Activated naive CD4-positive, alpha-beta T cell treated with anti-CD3 and anti-CD28 coated beads for 36 hours (primary cell): ENCODE measurements around the gene JARID2. TPM values are rescaled to one million over a fixed set of nuclear protein-coding genes. Genes with fewer than 3 reads are reported as not detected.

Experiments used
- CTCF ChIA-PET: fragments of 350-600 bp; sonication (Branson Sonifier 250); formaldehyde crosslinking; loops from one replicate; lab custom pipeline; 2021; ENCODE audit warnings: antibody characterized with exemption; lab: Charles Lee
- DNase-seq: peaks from one replicate; pipeline ENCODE4 v3.0.0-alpha.2; 2020
- H3K27ac Mint-ChIP-seq: one replicate; pipeline ENCODE4 v1.8.0; 2021; ENCODE audit warnings: mild to moderate bottlenecking, mixed read lengths
- H3K27me3 Mint-ChIP-seq: one replicate; pipeline ENCODE4 v1.8.0; 2021; ENCODE audit warnings: low read depth, mixed read lengths
- H3K36me3 Mint-ChIP-seq: one replicate; pipeline ENCODE4 v1.8.0; 2021; ENCODE audit warnings: low read depth, mixed read lengths
- H3K4me1 Mint-ChIP-seq: one replicate; pipeline ENCODE4 v1.8.0; 2021; ENCODE audit warnings: low read depth, mixed read lengths
- H3K4me3 Mint-ChIP-seq: one replicate; pipeline ENCODE4 v1.8.0; 2021; ENCODE audit warnings: mild to moderate bottlenecking, moderate library complexity, mixed read lengths
- H3K9me3 Mint-ChIP-seq: one replicate; pipeline ENCODE4 v1.8.0; 2021; ENCODE audit warnings: mixed read lengths
- intact Hi-C: fragments of 100-400 bp; cut with micrococcal nuclease; formaldehyde crosslinking; loops from one replicate; pipeline ENCODE4 v1.15.1; 2023
- total RNA-seq, 2 experiments: library from RNA; stranded (reverse); gene quantifications; one replicate each; pipeline ENCODE4 v1.2.3, GENCODE V29; 2021

The JARID2 gene
- total RNA-seq, 2 experiments from 2014 or later = 26.6 to 27.7 TPM

DNA sequence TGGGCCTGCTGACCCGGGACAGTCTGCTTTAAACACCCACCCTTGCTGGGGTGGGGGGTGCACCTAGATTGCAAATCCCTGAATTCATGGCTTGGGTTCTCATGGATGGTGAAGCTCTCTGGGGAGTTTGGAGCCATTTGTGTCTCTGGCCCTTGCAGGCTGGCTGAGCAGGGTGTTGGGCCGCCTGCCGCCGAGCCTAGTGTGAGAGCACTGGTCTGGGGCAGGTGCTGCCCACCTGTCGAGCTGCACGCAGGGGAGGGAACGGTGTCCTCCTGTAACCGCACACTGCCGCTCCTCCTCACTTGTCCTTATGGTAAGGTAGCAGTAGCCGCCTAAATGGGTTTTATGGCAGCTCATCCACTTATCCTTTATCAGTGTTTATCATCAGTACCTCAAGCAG is 273.0 kb downstream of the JARID2 start:
- intact Hi-C loops = no loop called here
- peak overlapping the region; percentile 13 for H3K27ac Mint-ChIP-seq
- H3K36me3 Mint-ChIP-seq = peaks cover 42% of the 10 kb centered on the region
- no peak for DNase-seq
- CTCF ChIA-PET = no interaction called here
- H3K9me3 Mint-ChIP-seq = no peaks in the 10 kb centered on the region
- H3K4me1 Mint-ChIP-seq = no peaks in the 10 kb centered on the region
- H3K4me3 Mint-ChIP-seq = no peak overlapping the region
- no peaks in the 10 kb centered on the region for H3K27me3 Mint-ChIP-seq

DNA sequence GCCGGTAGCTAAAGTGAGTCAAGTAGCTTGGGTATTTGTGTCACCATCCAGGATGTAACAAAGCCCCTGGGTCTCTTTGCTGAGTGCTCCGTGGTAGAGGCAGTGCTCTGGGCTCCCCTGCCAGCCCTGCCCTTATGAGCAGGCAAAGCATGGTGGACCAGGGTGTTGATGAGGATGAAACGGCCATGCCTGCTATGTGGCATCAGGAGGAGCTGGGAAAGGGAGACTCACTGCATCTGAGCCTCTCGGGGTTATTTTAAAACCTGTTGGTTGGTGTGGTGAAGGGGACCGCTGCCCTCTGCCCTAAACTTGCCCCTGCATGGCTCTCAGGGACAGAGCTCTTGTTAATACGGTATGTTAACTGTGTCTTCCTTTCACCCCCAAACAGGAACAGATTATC is 273.8 kb downstream of the JARID2 start:
- Mint-ChIP-seq H3K4me3 (no peak overlapping the region), H3K9me3 (no peaks in the 10 kb centered on the region), H3K27me3 (no peaks in the 10 kb centered on the region), H3K27ac (peak overlapping the region; percentile 13), H3K36me3 (peaks cover 42% of the 10 kb centered on the region), H3K4me1 (no peaks in the 10 kb centered on the region)
- DNase-seq = no peak
- intact Hi-C loops = loop anchor here (10.0 kb wide), 1 partner anchor 105 kb away; no protein-coding TSS in a partner anchor
- CTCF ChIA-PET = interaction anchor here (0.7 kb wide), 1 partner anchor 102 kb away, joined by 3 read pairs; no protein-coding TSS in a partner anchor

DNA sequence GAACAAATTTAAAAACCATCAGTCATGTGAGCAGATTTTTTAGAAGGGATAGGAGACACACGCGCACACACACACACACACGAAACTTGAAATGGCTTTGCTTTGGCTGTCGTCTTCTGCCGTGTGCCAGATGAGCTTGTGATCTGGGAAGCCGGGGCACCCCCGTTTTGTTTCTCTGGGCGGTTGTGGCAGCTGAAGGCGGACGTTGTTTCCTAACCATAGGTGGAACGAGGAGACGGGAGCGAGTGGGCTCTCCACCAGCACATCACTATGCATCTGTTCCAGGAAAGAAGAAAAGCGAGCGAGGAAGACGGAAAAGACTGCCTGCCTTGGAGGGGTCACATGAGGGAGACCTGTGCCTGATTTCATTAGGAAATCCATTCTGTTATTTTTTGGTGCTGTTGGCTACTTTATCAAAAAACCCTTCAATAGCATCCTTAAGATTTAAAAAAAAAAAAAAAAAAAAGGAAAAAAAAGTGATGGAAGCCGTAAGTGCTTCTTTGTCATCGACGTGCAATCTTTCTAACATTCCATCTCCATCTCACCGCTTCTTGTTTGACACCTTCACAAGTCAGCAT is 274.8 kb downstream of the JARID2 start:
- CTCF ChIA-PET = interaction anchor here (0.7 kb wide), 1 partner anchor 101 kb away, joined by 3 read pairs; no protein-coding TSS in a partner anchor
- no peak for DNase-seq
- Mint-ChIP-seq H3K4me3 (no peak overlapping the region), H3K9me3 (no peaks in the 10 kb centered on the region), H3K27ac (no peak overlapping the region), H3K27me3 (no peaks in the 10 kb centered on the region), H3K4me1 (peaks cover 3% of the 10 kb centered on the region), H3K36me3 (peaks cover 49% of the 10 kb centered on the region)
- intact Hi-C loops = loop anchor here (10.0 kb wide), 1 partner anchor 104 kb away; no protein-coding TSS in a partner anchor

DNA sequence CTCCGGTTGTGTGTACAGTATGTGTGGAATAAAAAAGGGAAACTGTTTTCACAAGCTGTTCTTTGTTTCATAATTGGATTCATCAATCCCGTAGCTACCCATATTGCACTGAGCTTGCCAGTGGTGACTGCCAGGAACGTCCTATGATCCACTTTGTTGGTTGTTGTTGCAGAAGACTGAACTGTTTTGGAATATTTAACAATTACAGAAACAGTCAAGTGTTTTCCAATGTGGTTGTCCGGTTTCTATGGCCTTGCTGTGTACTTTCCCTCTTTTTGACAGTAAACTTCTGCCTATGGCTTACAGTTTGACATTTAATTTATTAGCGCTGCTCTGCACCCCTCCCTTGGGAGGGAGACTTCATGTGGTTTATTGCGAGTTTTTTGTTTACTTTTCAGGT is 275.7 kb downstream of the JARID2 start:
- H3K4me3 Mint-ChIP-seq = no peak overlapping the region
- H3K27me3 Mint-ChIP-seq = no peaks in the 10 kb centered on the region
- no peaks in the 10 kb centered on the region for H3K9me3 Mint-ChIP-seq
- no peak for DNase-seq
- peaks cover 55% of the 10 kb centered on the region for H3K36me3 Mint-ChIP-seq
- H3K27ac Mint-ChIP-seq = no peak overlapping the region
- H3K4me1 Mint-ChIP-seq = peaks cover 7% of the 10 kb centered on the region
- CTCF ChIA-PET = no interaction called here
- intact Hi-C loops = loop anchor here (10.0 kb wide), 1 partner anchor 103 kb away; no protein-coding TSS in a partner anchor

DNA sequence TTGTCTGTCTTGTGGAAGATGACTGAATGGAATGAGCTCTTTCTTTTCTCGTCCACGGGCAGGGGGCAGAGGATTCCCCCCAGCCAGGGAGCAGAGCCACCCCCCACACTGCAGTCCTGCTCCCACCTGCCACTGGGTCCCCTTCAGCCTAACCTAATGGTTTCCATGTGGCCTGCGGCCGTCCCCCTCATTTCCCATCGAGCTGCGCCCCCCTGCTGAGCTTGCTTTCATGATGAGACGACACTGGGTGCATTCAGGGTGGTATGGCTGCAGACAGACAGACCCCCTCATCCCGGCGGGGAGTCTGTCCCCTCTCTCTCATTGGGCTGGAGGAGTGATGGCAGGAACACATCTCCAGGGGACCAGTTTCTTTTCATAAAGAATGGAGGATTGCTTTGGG is 276.2 kb downstream of the JARID2 start:
- peaks cover 55% of the 10 kb centered on the region for H3K36me3 Mint-ChIP-seq
- no peak for DNase-seq
- no peaks in the 10 kb centered on the region for H3K27me3 Mint-ChIP-seq
- H3K27ac Mint-ChIP-seq = peak overlapping the region; percentile 43
- no peak overlapping the region for H3K4me3 Mint-ChIP-seq
- no peaks in the 10 kb centered on the region for H3K9me3 Mint-ChIP-seq
- intact Hi-C loops = loop anchor here (10.0 kb wide), 1 partner anchor 103 kb away; no protein-coding TSS in a partner anchor
- peaks cover 7% of the 10 kb centered on the region for H3K4me1 Mint-ChIP-seq
- CTCF ChIA-PET = interaction anchor here (0.5 kb wide), 1 partner anchor 1327 kb away, joined by 3 read pairs; no protein-coding TSS in a partner anchor

DNA sequence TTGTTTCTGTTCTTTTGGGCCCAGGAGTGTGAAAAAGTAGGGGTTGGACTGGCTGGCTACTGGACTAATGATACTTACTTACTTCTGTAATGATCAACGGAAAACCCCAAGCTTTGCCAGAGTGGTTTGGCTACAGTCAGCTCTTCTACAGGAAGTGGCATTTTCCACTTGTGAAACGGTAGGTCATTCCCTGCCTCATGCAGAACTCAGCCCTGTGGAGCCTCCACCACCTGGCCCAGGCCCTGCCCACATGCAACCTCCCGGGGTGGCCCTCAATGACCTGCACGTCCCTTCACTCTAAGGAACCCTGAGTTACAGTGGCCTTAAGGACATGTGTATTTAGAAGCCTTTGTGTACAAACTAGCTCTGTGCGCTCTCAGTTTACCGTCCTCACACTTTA is 276.6 kb downstream of the JARID2 start:
- Mint-ChIP-seq H3K27me3 (no peaks in the 10 kb centered on the region), H3K9me3 (no peaks in the 10 kb centered on the region), H3K36me3 (peaks cover 56% of the 10 kb centered on the region), H3K27ac (no peak overlapping the region), H3K4me3 (no peak overlapping the region), H3K4me1 (peaks cover 7% of the 10 kb centered on the region)
- no peak for DNase-seq
- CTCF ChIA-PET = interaction anchor here (0.5 kb wide), 1 partner anchor 1328 kb away, joined by 3 read pairs; no protein-coding TSS in a partner anchor
- intact Hi-C loops = loop anchor here (10.0 kb wide), 1 partner anchor 102 kb away; no protein-coding TSS in a partner anchor

DNA sequence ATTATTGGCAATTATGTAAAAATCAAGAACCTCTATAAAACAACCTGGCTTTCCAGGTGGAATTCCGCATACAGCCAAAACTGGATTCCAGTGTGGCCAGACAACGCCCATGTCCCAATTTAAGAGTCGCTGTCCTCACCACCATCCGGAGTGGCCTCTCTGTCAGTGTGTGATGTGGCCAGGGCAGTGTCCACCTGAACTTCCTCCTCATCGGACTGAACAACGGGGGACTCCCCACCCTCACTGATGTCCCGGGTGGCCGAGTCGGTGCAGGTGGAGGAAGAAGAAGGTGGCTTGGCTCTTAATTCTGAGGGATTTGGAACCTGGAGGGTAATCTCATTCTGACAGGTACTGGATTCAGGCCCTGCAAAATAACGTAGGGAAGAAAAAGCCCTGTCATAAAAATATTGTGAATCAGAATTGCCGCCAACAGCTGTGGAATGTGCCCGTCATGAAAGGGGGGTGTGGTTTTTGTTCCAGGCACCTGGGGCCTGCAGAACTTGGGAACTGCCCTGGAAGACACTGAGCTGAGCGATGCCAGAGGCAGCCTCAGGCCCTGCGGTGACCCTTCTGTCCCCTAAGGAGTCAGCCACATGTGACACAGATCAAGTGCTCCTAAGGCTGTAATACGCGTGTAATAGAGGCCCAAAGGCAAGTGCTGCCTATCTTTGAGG is 277.1 kb downstream of the JARID2 start:
- peaks cover 7% of the 10 kb centered on the region for H3K4me1 Mint-ChIP-seq
- CTCF ChIA-PET = no interaction called here
- peak overlapping the region; percentile 63 for H3K27ac Mint-ChIP-seq
- H3K9me3 Mint-ChIP-seq = peaks cover 3% of the 10 kb centered on the region
- no peak overlapping the region for H3K4me3 Mint-ChIP-seq
- DNase-seq = no peak
- intact Hi-C loops = loop anchor here (10.0 kb wide), 1 partner anchor 102 kb away; no protein-coding TSS in a partner anchor
- no peaks in the 10 kb centered on the region for H3K27me3 Mint-ChIP-seq
- peaks cover 58% of the 10 kb centered on the region for H3K36me3 Mint-ChIP-seq

DNA sequence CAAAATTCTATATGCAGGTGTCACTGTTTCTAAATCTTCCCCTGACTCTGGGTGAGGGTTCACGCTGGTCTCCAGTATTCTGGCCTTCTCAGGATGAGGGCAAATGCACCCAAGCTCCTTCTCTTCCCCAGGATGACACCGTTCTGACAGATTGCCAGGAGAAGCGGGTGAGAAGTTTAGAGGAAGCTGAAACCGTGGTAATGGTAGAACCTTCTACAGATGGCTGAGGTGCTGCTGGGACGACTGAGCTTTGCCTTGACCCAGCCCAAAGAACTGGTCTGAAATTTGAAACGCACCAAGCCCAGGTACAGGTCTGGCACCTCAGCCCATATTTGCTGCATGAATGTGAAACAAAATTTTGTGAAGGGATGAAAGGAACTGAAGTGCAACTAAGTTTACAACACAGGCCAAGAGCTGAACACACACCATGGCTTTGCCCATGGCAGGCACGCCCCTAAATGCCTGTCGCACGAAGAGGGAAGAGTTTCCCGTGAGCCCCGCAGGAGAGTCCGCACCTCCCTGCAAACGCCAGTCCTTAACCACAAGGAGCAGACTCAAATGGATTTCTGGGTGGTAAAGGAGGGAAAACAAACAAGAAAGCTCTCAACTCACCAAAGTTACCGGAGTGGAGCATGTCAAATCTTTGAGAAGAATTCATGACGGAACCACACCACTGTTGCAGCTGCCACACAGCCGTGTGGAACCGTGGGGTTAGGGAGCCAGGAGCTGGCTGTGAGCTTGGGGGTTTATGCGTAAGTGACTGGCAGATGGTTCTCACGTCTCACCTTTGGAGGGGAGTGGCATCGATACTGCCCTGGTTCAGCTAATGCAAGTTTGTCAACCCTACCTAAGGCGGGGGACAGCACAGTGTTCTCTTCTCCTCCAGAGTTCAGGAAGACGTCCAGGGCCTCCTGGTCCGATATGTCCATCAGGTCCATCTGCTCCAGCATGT is 278.1 kb downstream of the JARID2 start:
- no peak for DNase-seq
- Mint-ChIP-seq H3K4me1 (peaks cover 7% of the 10 kb centered on the region), H3K27me3 (no peaks in the 10 kb centered on the region), H3K27ac (peak overlapping the region; percentile 63), H3K36me3 (peaks cover 61% of the 10 kb centered on the region), H3K9me3 (peaks cover 3% of the 10 kb centered on the region), H3K4me3 (no peak overlapping the region)
- CTCF ChIA-PET = no interaction called here
- intact Hi-C loops = loop anchor here (10.0 kb wide), 1 partner anchor 101 kb away; no protein-coding TSS in a partner anchor

DNA sequence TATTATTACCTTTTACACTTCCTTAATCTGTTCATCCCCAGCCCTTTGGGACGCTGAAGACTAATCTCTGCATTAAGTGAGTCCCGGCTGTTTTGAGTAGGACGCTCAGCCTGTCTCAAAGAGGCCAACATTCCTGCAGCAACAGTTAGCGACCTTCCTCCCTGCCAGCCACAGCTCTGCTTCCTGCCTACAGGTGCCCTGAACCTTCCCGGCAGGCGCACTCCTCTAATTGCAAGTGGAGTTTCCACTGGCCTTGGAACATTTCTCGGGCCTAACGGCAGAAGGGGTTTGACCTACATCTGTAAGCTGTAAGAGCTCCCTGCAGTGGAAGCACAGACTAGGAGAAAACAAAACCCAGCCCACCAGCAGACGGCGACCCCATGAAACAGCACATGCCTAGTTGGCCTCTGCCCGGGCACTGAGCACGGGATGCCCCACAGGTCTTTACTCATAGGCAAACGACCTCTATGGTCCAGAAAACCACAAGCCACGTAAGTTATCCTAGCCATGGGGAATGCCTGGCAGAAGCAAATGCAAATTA is 279.1 kb downstream of the JARID2 start:
- Mint-ChIP-seq H3K9me3 (peaks cover 3% of the 10 kb centered on the region), H3K36me3 (peaks cover 61% of the 10 kb centered on the region), H3K4me3 (no peak overlapping the region), H3K4me1 (peaks cover 8% of the 10 kb centered on the region), H3K27me3 (no peaks in the 10 kb centered on the region), H3K27ac (no peak overlapping the region)
- intact Hi-C loops = loop anchor here (10.0 kb wide), 1 partner anchor 100 kb away; no protein-coding TSS in a partner anchor
- DNase-seq = no peak
- CTCF ChIA-PET = no interaction called here

DNA sequence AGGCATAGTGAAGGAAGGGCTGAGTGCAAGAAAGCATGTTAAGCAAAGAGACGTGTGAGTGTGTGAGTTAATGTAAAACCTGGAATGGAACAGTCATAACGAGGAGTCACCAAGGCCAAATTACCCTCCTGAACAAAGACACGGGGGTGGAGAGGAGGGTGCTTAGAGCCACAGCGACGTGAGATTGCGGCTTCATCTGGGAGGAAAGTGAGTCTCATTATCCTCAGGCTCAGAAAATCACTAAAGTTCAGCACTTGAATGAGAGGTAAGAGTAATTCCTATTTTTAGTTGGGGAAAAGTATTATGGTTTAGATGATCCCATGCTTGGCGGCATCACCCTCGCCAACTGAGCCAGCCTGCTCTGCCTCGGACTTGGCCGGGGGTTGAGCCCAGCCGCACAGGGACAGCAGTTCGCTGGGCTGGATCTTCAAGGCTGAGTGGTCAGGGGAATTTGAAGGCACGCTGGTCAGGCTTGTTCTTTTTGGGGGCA is 280.4 kb downstream of the JARID2 start:
- CTCF ChIA-PET = no interaction called here
- Mint-ChIP-seq H3K27me3 (no peaks in the 10 kb centered on the region), H3K4me3 (no peak overlapping the region), H3K36me3 (peaks cover 67% of the 10 kb centered on the region), H3K9me3 (peaks cover 3% of the 10 kb centered on the region), H3K4me1 (peaks cover 20% of the 10 kb centered on the region), H3K27ac (peak overlapping the region; percentile 25)
- DNase-seq = no peak
- intact Hi-C loops = loop anchor here (10.0 kb wide), 1 partner anchor 99 kb away; no protein-coding TSS in a partner anchor

DNA sequence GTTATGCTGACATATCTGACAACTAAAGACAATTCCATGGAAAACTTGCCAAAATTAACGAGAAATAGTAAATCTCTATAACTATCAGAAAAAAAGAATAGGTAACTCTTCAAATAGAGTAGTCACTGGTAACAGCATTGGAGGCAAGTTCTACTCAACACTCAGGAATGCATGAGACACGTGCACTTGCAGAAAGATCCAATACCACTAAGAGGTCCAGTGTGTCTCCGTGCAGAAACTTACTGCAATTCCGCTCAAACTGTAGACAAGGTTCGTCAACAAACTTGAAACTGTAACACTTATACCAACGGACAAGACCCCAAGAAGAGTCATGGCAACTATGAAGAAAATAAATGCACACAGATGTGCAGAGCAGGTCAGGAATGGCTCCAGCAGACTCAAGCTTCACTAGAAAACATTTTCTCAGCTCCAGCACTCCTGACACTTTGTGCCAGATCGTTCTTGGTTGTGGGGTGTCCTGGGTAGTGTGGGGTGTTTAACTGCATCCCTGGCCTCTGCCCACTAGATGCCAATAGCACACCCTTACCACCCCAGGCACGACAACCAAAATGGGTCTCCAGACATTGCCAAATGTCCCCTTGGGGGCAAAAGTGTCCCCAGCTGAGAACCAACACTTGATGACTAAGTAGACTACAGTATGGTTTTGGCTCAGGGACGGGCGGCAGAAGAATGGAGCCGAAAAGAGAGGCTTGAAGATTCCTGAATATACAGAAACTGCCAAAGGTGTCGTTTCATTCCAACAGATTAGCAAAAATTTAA is 282.2 kb downstream of the JARID2 start:
- peaks cover 3% of the 10 kb centered on the region for H3K9me3 Mint-ChIP-seq
- H3K27me3 Mint-ChIP-seq = no peaks in the 10 kb centered on the region
- H3K36me3 Mint-ChIP-seq = peaks cover 64% of the 10 kb centered on the region
- intact Hi-C loops = loop anchor here (10.0 kb wide), 1 partner anchor 97 kb away; no protein-coding TSS in a partner anchor
- H3K4me3 Mint-ChIP-seq = no peak overlapping the region
- H3K4me1 Mint-ChIP-seq = peaks cover 21% of the 10 kb centered on the region
- no peak overlapping the region for H3K27ac Mint-ChIP-seq
- DNase-seq = no peak
- CTCF ChIA-PET = no interaction called here
